Mammary microvascular endothelial cell (primary cell): ENCODE results near the gene PLA2G2D. TPM values are rescaled to one million over a fixed set of nuclear protein-coding genes. Genes with fewer than 3 reads are reported as not detected.

Experiments used
- total RNA-seq: library from RNA; depleted of rRNA; stranded (reverse); fragments of >200 nt; gene quantifications from 2 replicates; pipeline ENCODE4 v1.2.3, GENCODE V29; 2015

The PLA2G2D gene, protein sequence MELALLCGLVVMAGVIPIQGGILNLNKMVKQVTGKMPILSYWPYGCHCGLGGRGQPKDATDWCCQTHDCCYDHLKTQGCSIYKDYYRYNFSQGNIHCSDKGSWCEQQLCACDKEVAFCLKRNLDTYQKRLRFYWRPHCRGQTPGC
- total RNA-seq, result not detected in 2 replicates

DNA sequence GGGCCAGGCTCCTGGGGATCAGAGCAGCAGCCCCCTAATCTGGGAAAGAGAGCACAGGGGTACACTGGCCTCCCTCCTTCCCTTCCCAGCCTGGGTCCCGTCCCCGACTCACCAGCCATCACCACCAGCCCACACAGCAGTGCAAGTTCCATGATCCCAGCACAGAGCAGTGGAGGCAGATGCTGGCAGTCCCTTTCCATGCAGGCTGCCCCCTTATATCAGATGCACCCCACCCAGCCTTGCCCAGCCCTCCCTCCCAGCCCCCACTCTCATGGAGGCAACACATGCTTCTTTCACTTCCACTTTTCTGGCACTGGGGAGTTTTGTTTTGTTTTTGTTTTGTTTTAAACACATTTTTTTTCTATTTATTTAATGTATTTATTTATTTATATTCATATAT, at the start of gene PLA2G2D:
PLA2G2D (minus strand) TSS at position 190 of the 400 bp plus-strand sequence; CDS start at position 152, 38 bp downstream.

DNA sequence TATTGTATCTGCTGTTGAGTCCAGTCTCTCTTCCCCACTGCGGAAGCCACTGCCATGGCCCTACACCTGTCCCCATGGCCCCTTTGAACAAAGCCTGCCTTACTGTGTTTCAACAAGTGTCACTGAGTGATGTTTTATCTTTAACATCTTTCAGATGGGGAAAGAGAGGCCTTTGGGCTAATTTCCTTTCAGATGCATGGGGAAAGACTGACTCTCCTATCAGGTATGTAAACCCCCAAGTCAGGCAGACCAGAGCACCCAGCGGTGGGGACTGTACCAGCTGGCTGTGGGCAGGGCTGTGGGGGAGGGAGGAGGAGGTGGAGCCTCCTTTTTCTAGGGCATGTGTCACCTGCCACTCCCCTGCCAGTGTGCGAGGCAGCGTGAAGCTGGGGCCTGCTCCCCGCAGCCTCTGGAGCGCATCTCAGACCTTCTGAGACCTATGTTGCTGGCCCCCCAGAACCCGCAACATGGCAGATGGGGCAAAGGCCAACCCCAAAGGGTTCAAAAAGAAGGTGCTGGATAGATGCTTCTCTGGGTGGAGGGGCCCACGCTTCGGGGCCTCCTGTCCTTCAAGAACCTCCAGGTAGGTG, 19.7 kb upstream of the PLA2G2D start, which contains the start of gene PLA2G2F:
PLA2G2F (plus strand) TSS at position 363 of the 590 bp plus-strand sequence; CDS start at position 468, 105 bp downstream.

DNA sequence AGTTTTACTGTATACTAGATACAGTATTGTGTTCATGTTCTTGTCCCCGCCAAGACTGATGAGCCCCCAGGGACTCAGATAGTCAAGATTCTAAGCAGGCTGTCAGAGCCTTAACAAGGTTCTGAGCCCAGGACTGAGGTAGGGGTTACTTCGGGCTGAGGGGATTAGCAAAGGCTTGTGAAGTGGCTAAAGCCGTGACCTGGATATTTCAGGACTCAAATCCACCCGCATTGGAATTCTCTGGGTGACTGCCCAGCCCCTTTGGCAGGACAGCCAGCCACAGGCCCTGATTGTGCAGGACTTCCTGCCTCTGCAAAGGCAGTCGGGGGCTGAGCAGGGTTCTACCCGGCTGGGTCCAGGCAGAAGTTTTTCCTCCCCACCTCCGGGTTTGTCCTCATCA, 49.5 kb downstream of the PLA2G2D start, which contains the start of gene PLA2G5:
PLA2G5 (plus strand) TSS at position 321 of the 400 bp plus-strand sequence. CDS start 14,637 bp downstream, outside the sequence.

Other genes starting within 250 kb of the PLA2G2D start
- gene OTUD3, start 237.1 kb downstream of the PLA2G2D start, total RNA-seq, result 1.8 and 2.1 TPM in 2 replicates
- not detected in 2 replicates for gene PLA2G2E, start 195.9 kb downstream of the PLA2G2D start, total RNA-seq
- gene PLA2G2A, start 139.9 kb downstream of the PLA2G2D start, total RNA-seq, result not detected in 2 replicates
- gene PLA2G5, start 49.3 kb downstream of the PLA2G2D start, total RNA-seq, result 4.0 and 5.5 TPM in 2 replicates
- gene PLA2G2F, start 19.8 kb upstream of the PLA2G2D start, total RNA-seq, result not detected in 2 replicates
- gene UBXN10, start 66.6 kb upstream of the PLA2G2D start, total RNA-seq, result 0.07 and 0.39 TPM in 2 replicates
- gene PLA2G2C, start 67.0 kb upstream of the PLA2G2D start, total RNA-seq, result not detected in 2 replicates
- not detected in 2 replicates for gene VWA5B1, start 171.3 kb upstream of the PLA2G2D start, total RNA-seq